CD4-positive, alpha-beta memory T cell (primary cell): Measurements from ENCODE around the gene POU4F1. TPM values are rescaled to one million over a fixed set of nuclear protein-coding genes. Genes with fewer than 3 reads are reported as not detected.
A peak's percentile ranks its signal among the peaks of the same experiment; 100 is the strongest.

Experiments
- CTCF ChIA-PET: fragments of 350-600 bp; sonication (Branson Sonifier 250); formaldehyde crosslinking; loops from one replicate; lab custom pipeline; 2021; ENCODE audit warnings: inconsistent platforms; ENCODE audit not compliant: partially characterized antibody; lab: Charles Lee
- POLR2A ChIA-PET: fragments of 350-600 bp; sonication (Branson Sonifier 250); formaldehyde crosslinking; loops from one replicate; lab custom pipeline; 2021; ENCODE audit not compliant: partially characterized antibody; lab: Charles Lee
- DNase-seq, 5 donors: peaks; one replicate each; pipeline versions ENCODE4 v3.0.0 to v3.0.0-alpha.2; 2020 to 2022; ENCODE audit warnings: mixed read lengths in 1 of 5
- H3K27ac ChIP-seq: one replicate; pipeline ENCODE4 v1.7.0; 2013; ENCODE audit warnings: low read depth, low read length
- H3K27me3 ChIP-seq: 2 replicates; pipeline ENCODE4 v1.7.0; 2013; ENCODE audit warnings: mild to moderate bottlenecking, low read length, moderate library complexity; ENCODE audit not compliant: insufficient read depth
- H3K36me3 ChIP-seq: 2 replicates; pipeline ENCODE4 v1.7.0; 2013; ENCODE audit warnings: mild to moderate bottlenecking, low read length, moderate library complexity; ENCODE audit not compliant: insufficient read depth
- H3K4me1 ChIP-seq: 2 replicates; pipeline ENCODE4 v1.7.0; 2013; ENCODE audit warnings: mild to moderate bottlenecking, low read length, moderate library complexity; ENCODE audit not compliant: insufficient read depth
- H3K4me3 ChIP-seq, 2 donors: one replicate each; pipeline ENCODE4 v1.7.0; 2013; ENCODE audit warnings: low read length in 2 of 2, mild to moderate bottlenecking in 1 of 2
- H3K9me3 ChIP-seq, 2 donors: one replicate each; pipeline ENCODE4 v1.7.0; 2013; ENCODE audit warnings: low read length in 2 of 2, control low read depth in 1 of 2; ENCODE audit not compliant: control insufficient read depth in 1 of 2
- H3K27ac Mint-ChIP-seq, 7 donors: one replicate each; pipeline ENCODE4 v1.8.0; 2020 to 2021; ENCODE audit warnings: mixed read lengths in 7 of 7, mild to moderate bottlenecking in 6 of 7, inconsistent platforms in 3 of 7, moderate library complexity in 3 of 7
- H3K27me3 Mint-ChIP-seq, 2 donors: one replicate each; pipeline ENCODE4 v1.8.0; 2020 to 2021; ENCODE audit warnings: mixed read lengths in 2 of 2
- H3K36me3 Mint-ChIP-seq, 2 donors: one replicate each; pipeline ENCODE4 v1.8.0; 2020 to 2021; ENCODE audit warnings: mixed read lengths in 2 of 2, inconsistent platforms in 1 of 2, mild to moderate bottlenecking in 1 of 2
- H3K4me1 Mint-ChIP-seq, 4 donors: one replicate each; pipeline ENCODE4 v1.8.0; 2020 to 2021; ENCODE audit warnings: mixed read lengths in 4 of 4, mild to moderate bottlenecking in 1 of 4
- H3K4me3 Mint-ChIP-seq, 8 donors: one replicate each; pipeline ENCODE4 v1.8.0; 2020 to 2021; ENCODE audit warnings: mixed read lengths in 8 of 8, mild to moderate bottlenecking in 7 of 8, moderate library complexity in 6 of 8, inconsistent platforms in 3 of 8
- H3K9me3 Mint-ChIP-seq, 8 donors: one replicate each; pipeline ENCODE4 v1.8.0; 2020 to 2021; ENCODE audit warnings: mixed read lengths in 8 of 8, mild to moderate bottlenecking in 5 of 8, inconsistent platforms in 3 of 8, moderate library complexity in 1 of 8
- intact Hi-C: fragments of 100-400 bp; cut with micrococcal nuclease; formaldehyde crosslinking; loops from one replicate; pipeline ENCODE4 v1.15.1; 2023
- polyA plus RNA-seq, 2 donors: library from polyadenylated mRNA; unstranded; fragments of 300-500 nt; fragmentation: Illumina TruSeq; gene quantifications; one replicate each; pipeline ENCODE4 v1.2.3, GENCODE V29; 2021
- total RNA-seq, 2 experiments: library from RNA; stranded (reverse); gene quantifications; one replicate each; pipeline ENCODE4 v1.2.3, GENCODE V29; 2021

Gene POU4F1
- total and polyA plus RNA-seq, 4 experiments from 2014 or later = 0.06 TPM; not detected in 3

GRCh38 chr13:78592584-78592983, 10.8 kb downstream of the POU4F1 start:
- no peaks in the 10 kb centered on the region for H3K4me1 ChIP-seq
- DNase-seq = no peak
- no peak overlapping the region for H3K4me3 ChIP-seq
- H3K36me3 ChIP-seq = no peaks in the 10 kb centered on the region
- Mint-ChIP-seq H3K27ac (peak overlapping the region in 2 of 7 donors; percentile 2 to 79), H3K27me3 (peaks cover 66 to 75% of the 10 kb centered on the region in 2 donors), H3K4me1 (peaks cover 0 to 12% (median 0%) of the 10 kb centered on the region in 4 donors), H3K4me3 (no peak overlapping the region), H3K9me3 (peaks cover 0 to 59% (median 48%) of the 10 kb centered on the region in 8 donors), H3K36me3 (peaks cover 0 to 8% of the 10 kb centered on the region in 2 donors)
- H3K27ac ChIP-seq = no peak overlapping the region
- H3K9me3 ChIP-seq = no peaks in the 10 kb centered on the region
- CTCF ChIA-PET = no interaction called here
- intact Hi-C loops = no loop called here
- peaks cover 84% of the 10 kb centered on the region for H3K27me3 ChIP-seq
- POLR2A ChIA-PET = no interaction called here

- POLR2A ChIA-PET = no interaction called here
- Mint-ChIP-seq H3K27me3 (peaks cover 59 to 69% of the 10 kb centered on the region in 2 donors), H3K9me3 (peaks cover 0 to 55% (median 35%) of the 10 kb centered on the region in 8 donors), H3K27ac (no peak overlapping the region), H3K36me3 (peaks cover 0 to 6% of the 10 kb centered on the region in 2 donors), H3K4me3 (no peak overlapping the region), H3K4me1 (peaks cover 0 to 6% (median 4%) of the 10 kb centered on the region in 4 donors)
- no peak for DNase-seq
- H3K9me3 ChIP-seq = no peaks in the 10 kb centered on the region
- intact Hi-C loops = no loop called here
- H3K4me1 ChIP-seq = no peaks in the 10 kb centered on the region
- H3K27me3 ChIP-seq = peaks cover 64% of the 10 kb centered on the region
- H3K36me3 ChIP-seq = no peaks in the 10 kb centered on the region
- no peak overlapping the region for H3K4me3 ChIP-seq
- CTCF ChIA-PET = no interaction called here
- H3K27ac ChIP-seq = no peak overlapping the region
These were observed 14.1 kb downstream of the POU4F1 start for GRCh38 chr13:78589206-78589605.

GRCh38 chr13:78587395-78587794, 16.0 kb downstream of the POU4F1 start:
- Histone ChIP-seq H3K4me3 (no peak overlapping the region), H3K36me3 (no peaks in the 10 kb centered on the region), H3K4me1 (no peaks in the 10 kb centered on the region), H3K9me3 (no peaks in the 10 kb centered on the region), H3K27ac (no peak overlapping the region), H3K27me3 (peaks cover 46% of the 10 kb centered on the region)
- Mint-ChIP-seq H3K27ac (peak overlapping the region in 1 of 7 donors; percentile 14), H3K4me3 (peak overlapping the region in 4 of 8 donors; percentile 26 to 61 (median 32)), H3K4me1 (peaks cover 0 to 6% (median 4%) of the 10 kb centered on the region in 4 donors), H3K9me3 (peaks cover 0 to 43% (median 27%) of the 10 kb centered on the region in 8 donors), H3K36me3 (peaks cover 0 to 4% of the 10 kb centered on the region in 2 donors), H3K27me3 (peaks cover 45 to 57% of the 10 kb centered on the region in 2 donors)
- no peak for DNase-seq
- POLR2A ChIA-PET = no interaction called here
- CTCF ChIA-PET = no interaction called here
- intact Hi-C loops = no loop called here

GRCh38 chr13:78586706-78587105, 16.6 kb downstream of the POU4F1 start:
- intact Hi-C loops = no loop called here
- Histone ChIP-seq H3K36me3 (no peaks in the 10 kb centered on the region), H3K27ac (no peak overlapping the region), H3K27me3 (peaks cover 44% of the 10 kb centered on the region), H3K4me1 (no peaks in the 10 kb centered on the region), H3K9me3 (no peaks in the 10 kb centered on the region), H3K4me3 (no peak overlapping the region)
- ChIA-PET CTCF (no interaction called here), POLR2A (no interaction called here)
- Mint-ChIP-seq H3K9me3 (peaks cover 0 to 37% (median 27%) of the 10 kb centered on the region in 8 donors), H3K27me3 (peaks cover 41 to 55% of the 10 kb centered on the region in 2 donors), H3K4me3 (peak overlapping the region in 1 of 8 donors; percentile 32), H3K36me3 (peaks cover 0 to 4% of the 10 kb centered on the region in 2 donors), H3K27ac (peak overlapping the region in 1 of 7 donors; percentile 75), H3K4me1 (peaks cover 0 to 6% (median 4%) of the 10 kb centered on the region in 4 donors)
- no peak for DNase-seq

GRCh38 chr13:78576261-78576660, 27.1 kb downstream of the POU4F1 start:
- Histone ChIP-seq H3K27me3 (no peaks in the 10 kb centered on the region), H3K4me1 (no peaks in the 10 kb centered on the region), H3K27ac (no peak overlapping the region), H3K36me3 (no peaks in the 10 kb centered on the region), H3K4me3 (no peak overlapping the region), H3K9me3 (no peaks in the 10 kb centered on the region)
- H3K4me3 Mint-ChIP-seq = no peak overlapping the region
- no peaks in the 10 kb centered on the region for H3K36me3 Mint-ChIP-seq
- H3K4me1 Mint-ChIP-seq = no peaks in the 10 kb centered on the region
- peaks cover 0 to 2% (median 0%) of the 10 kb centered on the region in 8 donors for H3K9me3 Mint-ChIP-seq
- intact Hi-C loops = no loop called here
- POLR2A ChIA-PET = no interaction called here
- H3K27ac Mint-ChIP-seq = no peak overlapping the region
- no peak for DNase-seq
- H3K27me3 Mint-ChIP-seq = peaks cover 13 to 27% of the 10 kb centered on the region in 2 donors
- CTCF ChIA-PET = no interaction called here

- H3K36me3 Mint-ChIP-seq = no peaks in the 10 kb centered on the region
- no peaks in the 10 kb centered on the region for H3K4me1 Mint-ChIP-seq
- H3K9me3 Mint-ChIP-seq = peaks cover 0 to 2% (median 0%) of the 10 kb centered on the region in 8 donors
- H3K27ac Mint-ChIP-seq = no peak overlapping the region
- H3K4me3 ChIP-seq = no peak overlapping the region
- no peaks in the 10 kb centered on the region for H3K36me3 ChIP-seq
- H3K27ac ChIP-seq = no peak overlapping the region
- H3K4me1 ChIP-seq = no peaks in the 10 kb centered on the region
- intact Hi-C loops = no loop called here
- CTCF ChIA-PET = interaction anchor here (0.9 kb wide), 1 partner anchor 11 kb away, joined by 3 read pairs; no protein-coding TSS in a partner anchor
- H3K27me3 Mint-ChIP-seq = peaks cover 9 to 13% of the 10 kb centered on the region in 2 donors
- H3K27me3 ChIP-seq = no peaks in the 10 kb centered on the region
- POLR2A ChIA-PET = no interaction called here
- no peak overlapping the region for H3K4me3 Mint-ChIP-seq
- DNase-seq = no peak
- no peaks in the 10 kb centered on the region for H3K9me3 ChIP-seq
These were observed 30.9 kb downstream of the POU4F1 start for GRCh38 chr13:78572459-78572858.

GRCh38 chr13:78569029-78569428, 34.3 kb downstream of the POU4F1 start:
- Histone ChIP-seq H3K27me3 (no peaks in the 10 kb centered on the region), H3K27ac (no peak overlapping the region), H3K36me3 (no peaks in the 10 kb centered on the region), H3K9me3 (no peaks in the 10 kb centered on the region), H3K4me3 (no peak overlapping the region), H3K4me1 (no peaks in the 10 kb centered on the region)
- peaks cover 6 to 10% of the 10 kb centered on the region in 2 donors for H3K27me3 Mint-ChIP-seq
- intact Hi-C loops = no loop called here
- CTCF ChIA-PET = no interaction called here
- no peak for DNase-seq
- POLR2A ChIA-PET = no interaction called here
- H3K36me3 Mint-ChIP-seq = no peaks in the 10 kb centered on the region
- H3K4me1 Mint-ChIP-seq = no peaks in the 10 kb centered on the region
- no peaks in the 10 kb centered on the region for H3K9me3 Mint-ChIP-seq
- no peak overlapping the region for H3K4me3 Mint-ChIP-seq
- H3K27ac Mint-ChIP-seq = no peak overlapping the region
